Effector memory CD4-positive, alpha-beta T cell (primary cell): Measurements from ENCODE around the gene HS3ST2.

Experiments
- DNase-seq, 3 donors: peaks; one replicate each; pipeline ENCODE4 v3.0.0-alpha.2; 2020
- H3K27ac ChIP-seq: 2 replicates; pipeline ENCODE4 v1.7.0; 2013; ENCODE audit warnings: mild to moderate bottlenecking, low read length, moderate library complexity; ENCODE audit not compliant: insufficient read depth, poor library complexity, severe bottlenecking
- H3K27me3 ChIP-seq: replicated peaks from 2 replicates; pipeline ENCODE4 v1.7.0; 2013; ENCODE audit warnings: mild to moderate bottlenecking, low read length; ENCODE audit not compliant: insufficient read depth, control insufficient read depth, poor library complexity, severe bottlenecking
- H3K36me3 ChIP-seq: 2 replicates; pipeline ENCODE4 v1.7.0; 2013; ENCODE audit warnings: mild to moderate bottlenecking, low read length, moderate library complexity; ENCODE audit not compliant: control insufficient read depth, insufficient read depth
- H3K4me1 ChIP-seq: 2 replicates; pipeline ENCODE4 v1.7.0; 2013; ENCODE audit warnings: low read length, mild to moderate bottlenecking; ENCODE audit not compliant: control insufficient read depth, insufficient read depth, poor library complexity, severe bottlenecking
- H3K4me3 ChIP-seq: 2 replicates; pipeline ENCODE4 v1.7.0; 2013; ENCODE audit warnings: low read length, low read depth, mild to moderate bottlenecking; ENCODE audit not compliant: insufficient read depth, poor library complexity, severe bottlenecking
- H3K9me3 ChIP-seq: 2 replicates; pipeline ENCODE4 v1.7.0; 2013; ENCODE audit warnings: mild to moderate bottlenecking, low read length, moderate library complexity; ENCODE audit not compliant: control insufficient read depth
- total RNA-seq, 3 donors: gene quantifications; one replicate each; lab custom pipeline; 2026; lab: John Stamatoyannopoulos, UW

Gene HS3ST2
- 0 reads per million in 3 donors for total RNA-seq

DNA sequence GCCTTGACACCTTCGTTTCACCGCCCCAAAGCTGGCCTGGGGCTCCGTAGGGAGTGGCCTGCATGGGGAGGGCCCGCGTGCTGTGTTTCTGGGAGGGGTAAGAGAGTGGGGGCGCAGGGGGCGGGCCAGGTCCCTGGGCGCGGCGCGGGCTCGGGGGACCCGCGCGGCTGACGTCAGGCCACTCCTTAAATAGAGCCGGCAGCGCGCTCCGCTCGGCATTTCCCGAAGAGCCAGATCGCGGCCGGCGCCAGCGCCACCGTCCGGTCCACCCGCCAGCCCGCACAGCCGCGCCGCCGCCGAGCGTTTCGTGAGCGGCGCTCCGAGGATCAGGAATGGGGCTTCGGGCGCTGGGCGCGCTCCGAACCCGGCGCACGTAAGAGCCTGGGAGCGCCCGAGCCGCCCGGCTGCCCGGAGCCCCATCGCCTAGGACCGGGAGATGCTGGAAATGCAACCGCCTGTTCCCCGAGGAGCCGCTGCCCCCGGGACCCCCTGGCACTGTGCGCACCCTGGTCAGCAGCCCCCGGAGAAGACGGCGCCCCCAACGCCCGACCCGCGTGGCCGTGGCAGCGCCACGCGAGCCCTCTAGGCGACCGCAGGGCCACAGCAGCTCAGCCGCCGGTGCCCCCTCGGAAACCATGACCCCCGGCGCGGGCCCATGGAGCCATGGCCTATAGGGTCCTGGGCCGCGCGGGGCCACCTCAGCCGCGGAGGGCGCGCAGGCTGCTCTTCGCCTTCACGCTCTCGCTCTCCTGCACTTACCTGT lies at the start of gene HS3ST2:
TSS of gene HS3ST2 (plus strand) at position 215 of the 763 bp plus-strand sequence. CDS start at position 664, 449 bp downstream.
- Histone ChIP-seq H3K27ac (no peak within 1 kb of the TSS), H3K4me3 (no peak within 1 kb of the TSS), H3K36me3 (no peaks in the 10 kb centered on the region), H3K9me3 (no peaks in the 10 kb centered on the region), H3K4me1 (no peaks in the 10 kb centered on the region), H3K27me3 (peaks cover 25% of the 10 kb centered on the region)
- no peak for DNase-seq

DNA sequence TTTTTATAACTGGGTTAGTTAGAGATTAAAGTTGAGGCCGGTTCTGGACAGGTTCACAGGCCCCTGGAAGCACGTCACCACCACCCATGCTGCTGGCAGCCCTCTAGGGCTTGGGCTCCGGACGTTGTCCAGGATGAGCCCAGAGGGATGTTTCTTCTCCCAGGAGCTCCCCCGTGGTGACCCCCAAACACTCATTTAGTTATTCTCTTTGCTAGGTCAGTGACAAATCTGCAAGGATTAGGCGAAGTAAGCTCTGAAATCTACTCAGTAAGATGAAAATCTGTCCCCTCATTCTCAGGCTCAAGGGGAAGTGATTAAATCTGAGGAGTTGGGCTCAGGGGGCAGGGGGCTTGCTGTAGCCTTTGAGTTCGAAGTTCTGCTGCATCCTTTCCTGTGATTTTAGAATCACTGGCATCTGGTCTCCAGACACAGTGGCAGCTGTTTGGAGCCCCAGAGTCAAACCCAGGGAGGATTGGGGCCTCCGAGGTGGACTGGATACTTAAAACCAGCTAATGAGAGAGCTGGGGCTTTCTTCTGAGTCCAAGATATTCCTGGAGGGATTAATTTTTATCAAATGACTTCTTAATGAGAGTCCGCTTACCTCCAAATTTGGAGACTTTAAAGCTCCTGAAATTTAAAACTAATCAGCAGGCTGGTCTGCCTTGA lies 49.2 kb upstream of the HS3ST2 start:
- Histone ChIP-seq H3K27ac (no peak overlapping the region), H3K9me3 (no peaks in the 10 kb centered on the region), H3K27me3 (no peaks in the 10 kb centered on the region), H3K36me3 (no peaks in the 10 kb centered on the region), H3K4me3 (no peak overlapping the region), H3K4me1 (no peaks in the 10 kb centered on the region)
- no peak for DNase-seq

DNA sequence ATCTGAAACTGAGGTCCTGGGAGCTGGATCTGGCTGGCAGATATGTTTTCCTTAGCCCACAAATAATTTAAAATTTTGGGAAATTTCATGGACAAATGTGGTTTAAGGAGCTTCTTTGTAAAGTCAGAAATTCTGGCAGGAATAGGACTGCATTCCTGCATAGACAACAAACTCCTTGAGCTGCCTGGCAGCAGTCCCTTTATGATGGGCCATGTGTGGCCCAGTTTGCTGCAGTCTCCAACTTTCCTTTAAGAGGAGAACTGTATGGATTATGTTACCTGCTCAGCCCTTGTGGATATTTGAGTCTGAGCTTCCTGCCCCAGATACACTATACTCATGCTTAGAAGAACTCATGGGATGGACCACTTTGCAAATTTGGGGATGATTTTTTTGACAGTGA lies 48.5 kb upstream of the HS3ST2 start:
- Histone ChIP-seq H3K4me1 (no peaks in the 10 kb centered on the region), H3K27ac (no peak overlapping the region), H3K4me3 (no peak overlapping the region), H3K36me3 (no peaks in the 10 kb centered on the region), H3K27me3 (no peaks in the 10 kb centered on the region), H3K9me3 (no peaks in the 10 kb centered on the region)
- DNase-seq: no peak

DNA sequence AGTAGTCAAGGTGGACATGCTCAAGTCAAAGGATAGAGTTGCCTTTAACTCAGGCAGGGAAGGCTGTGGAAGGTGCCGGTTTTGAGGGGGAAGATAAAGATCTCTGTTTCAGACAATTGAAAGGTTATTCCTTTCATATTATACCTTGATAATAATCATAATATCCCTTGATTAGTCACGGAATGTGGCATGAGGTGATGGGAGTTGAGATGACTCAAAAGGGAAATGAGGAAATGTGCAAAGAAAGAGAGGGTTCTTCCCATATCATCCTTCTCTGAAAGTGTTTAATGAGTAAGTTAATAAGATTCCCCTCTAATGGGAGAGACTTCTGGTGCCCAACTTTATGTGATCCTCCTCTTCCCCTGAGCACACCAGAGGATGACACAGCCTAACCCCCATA lies 43.1 kb upstream of the HS3ST2 start:
- H3K4me1 ChIP-seq: no peaks in the 10 kb centered on the region
- H3K36me3 ChIP-seq: no peaks in the 10 kb centered on the region
- no peak for DNase-seq
- H3K4me3 ChIP-seq: no peak overlapping the region
- H3K27ac ChIP-seq: no peak overlapping the region
- H3K27me3 ChIP-seq: no peaks in the 10 kb centered on the region
- H3K9me3 ChIP-seq: no peaks in the 10 kb centered on the region

DNA sequence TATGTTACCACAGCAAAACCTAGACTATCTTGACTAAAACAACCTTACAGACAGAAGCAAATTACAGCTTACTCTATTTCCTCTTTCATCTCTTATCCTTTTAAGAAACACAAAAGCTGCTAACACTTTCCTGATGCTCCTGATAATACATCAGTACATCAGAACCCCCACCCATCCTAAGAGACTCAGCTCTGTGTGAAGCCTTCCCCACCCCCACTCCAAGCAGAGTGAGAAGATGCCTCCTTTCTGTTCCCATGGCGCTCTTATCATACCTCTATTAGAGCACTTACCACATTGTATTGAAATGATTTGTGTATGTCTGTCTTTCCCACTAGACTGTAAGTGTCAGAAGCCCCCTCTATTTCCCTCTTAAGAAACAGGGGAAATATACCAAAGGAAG lies 42.4 kb upstream of the HS3ST2 start:
- no peaks in the 10 kb centered on the region for H3K4me1 ChIP-seq
- H3K27ac ChIP-seq: no peak overlapping the region
- no peak for DNase-seq
- H3K9me3 ChIP-seq: no peaks in the 10 kb centered on the region
- no peaks in the 10 kb centered on the region for H3K27me3 ChIP-seq
- H3K36me3 ChIP-seq: no peaks in the 10 kb centered on the region
- H3K4me3 ChIP-seq: no peak overlapping the region

DNA sequence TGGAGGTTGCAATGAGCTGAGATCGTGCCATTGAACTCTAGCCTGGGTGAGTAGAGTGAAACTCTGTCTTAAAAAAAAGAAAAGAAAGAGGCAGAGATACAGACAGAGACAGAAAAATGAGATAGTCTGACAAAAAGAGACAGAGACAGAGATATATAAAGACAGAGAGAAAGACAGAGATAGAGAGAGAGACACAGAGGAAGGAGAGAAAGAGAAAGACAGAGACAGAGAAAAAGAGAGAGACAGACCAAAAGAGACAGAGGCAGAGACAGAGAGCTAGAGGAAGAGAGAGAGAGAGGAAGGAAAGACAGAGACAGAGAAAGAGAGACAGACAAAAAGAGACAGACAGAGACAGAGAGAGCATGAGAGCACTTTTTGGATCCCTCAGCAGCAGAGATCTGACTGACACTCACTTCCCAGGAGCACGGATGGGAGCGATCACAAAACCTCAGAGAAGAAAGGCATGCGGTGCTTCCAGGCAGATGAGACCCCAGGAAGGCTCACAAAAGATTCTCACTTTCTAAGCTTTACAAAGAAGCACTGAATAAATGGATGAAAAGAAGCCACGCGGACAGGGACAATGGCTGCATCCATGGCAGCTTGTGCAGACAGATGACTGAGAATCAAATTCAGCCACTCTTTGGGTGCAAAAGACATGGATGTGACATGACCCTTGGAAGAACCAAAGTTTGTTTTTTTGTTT lies 38.6 kb upstream of the HS3ST2 start:
- H3K4me3 ChIP-seq: no peak overlapping the region
- no peak for DNase-seq
- no peaks in the 10 kb centered on the region for H3K36me3 ChIP-seq

DNA sequence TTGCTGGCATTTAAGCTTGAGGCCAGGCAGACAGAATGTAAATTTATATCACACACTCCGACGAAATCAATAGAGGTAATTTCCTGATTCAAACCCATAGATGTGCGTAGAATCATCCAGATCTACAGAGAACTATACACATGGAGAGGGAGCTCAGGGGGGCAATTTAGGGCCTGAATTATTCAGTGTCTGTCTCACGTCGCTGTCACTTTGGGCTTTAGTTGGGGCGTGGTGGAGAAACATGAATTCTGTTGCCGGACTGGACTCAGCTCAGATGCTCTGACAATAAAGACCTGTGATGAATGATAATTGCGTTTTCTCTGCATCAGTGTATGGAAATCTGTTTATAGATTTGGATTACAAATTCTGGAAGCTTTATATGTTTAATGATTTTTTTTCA lies 32.5 kb upstream of the HS3ST2 start:
- Histone ChIP-seq H3K4me3 (no peak overlapping the region), H3K27ac (no peak overlapping the region)

More for the DNA sequence above, 38.6 kb upstream of the HS3ST2 start:
- H3K27me3 ChIP-seq: no peaks in the 10 kb centered on the region
- H3K27ac ChIP-seq: no peak overlapping the region
- H3K4me1 ChIP-seq: no peaks in the 10 kb centered on the region
- H3K9me3 ChIP-seq: no peaks in the 10 kb centered on the region

DNA sequence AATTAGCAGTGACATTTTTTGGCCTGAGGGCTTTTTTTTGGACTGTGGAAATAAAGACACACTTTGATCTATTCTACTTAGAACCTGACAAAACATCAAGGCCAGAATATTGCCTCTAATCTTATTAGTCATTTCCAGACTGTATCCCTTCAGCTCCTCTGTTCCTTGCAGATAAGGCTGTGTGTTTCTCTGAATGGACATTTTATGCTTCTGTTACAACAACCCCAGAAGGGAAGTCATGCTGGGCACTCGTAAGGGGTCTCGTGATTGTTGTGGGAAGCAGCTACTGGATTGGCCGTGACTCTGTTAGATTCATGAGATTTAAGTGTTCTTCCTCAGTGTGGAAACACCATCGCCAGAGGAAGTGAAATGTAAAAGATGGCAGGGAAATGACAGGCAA lies 31.6 kb upstream of the HS3ST2 start:
- H3K4me3 ChIP-seq: no peak overlapping the region
- no peak overlapping the region for H3K27ac ChIP-seq
- H3K4me1 ChIP-seq: no peaks in the 10 kb centered on the region
- no peaks in the 10 kb centered on the region for H3K36me3 ChIP-seq
- H3K9me3 ChIP-seq: no peaks in the 10 kb centered on the region
- no peaks in the 10 kb centered on the region for H3K27me3 ChIP-seq
- no peak for DNase-seq

More for the DNA sequence above, 32.5 kb upstream of the HS3ST2 start:
- H3K27me3 ChIP-seq: no peaks in the 10 kb centered on the region
- H3K9me3 ChIP-seq: no peaks in the 10 kb centered on the region
- no peaks in the 10 kb centered on the region for H3K36me3 ChIP-seq
- no peaks in the 10 kb centered on the region for H3K4me1 ChIP-seq
- DNase-seq: no peak

DNA sequence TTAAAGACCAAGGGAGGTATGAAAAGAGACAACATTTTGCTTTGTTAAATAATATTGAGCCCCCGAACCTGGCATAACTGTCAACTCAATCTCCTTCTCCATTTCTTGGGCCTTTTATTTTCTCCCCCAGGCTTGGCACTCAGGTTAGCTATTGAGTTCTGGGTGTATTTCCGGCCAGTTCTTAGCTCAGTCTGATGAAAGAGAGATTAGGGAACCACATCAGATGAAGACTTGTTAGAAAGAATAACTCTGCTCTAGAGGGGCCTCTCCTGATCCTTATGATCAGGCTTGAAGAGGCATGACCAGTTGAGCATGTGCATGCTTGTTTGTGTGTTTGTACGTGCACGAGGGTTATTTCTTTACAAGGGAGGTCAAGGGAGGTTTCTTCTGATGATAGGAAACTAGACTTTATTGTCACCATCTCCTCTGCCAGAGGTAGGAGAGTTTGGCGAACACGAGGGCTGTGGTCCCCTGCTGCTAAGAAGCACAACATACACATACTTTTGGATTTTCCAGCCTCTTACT lies 29.2 kb upstream of the HS3ST2 start:
- H3K4me3 ChIP-seq: no peak overlapping the region
- no peaks in the 10 kb centered on the region for H3K36me3 ChIP-seq
- no peaks in the 10 kb centered on the region for H3K27me3 ChIP-seq
- H3K27ac ChIP-seq: no peak overlapping the region
- DNase-seq: no peak
- no peaks in the 10 kb centered on the region for H3K4me1 ChIP-seq
- no peaks in the 10 kb centered on the region for H3K9me3 ChIP-seq

DNA sequence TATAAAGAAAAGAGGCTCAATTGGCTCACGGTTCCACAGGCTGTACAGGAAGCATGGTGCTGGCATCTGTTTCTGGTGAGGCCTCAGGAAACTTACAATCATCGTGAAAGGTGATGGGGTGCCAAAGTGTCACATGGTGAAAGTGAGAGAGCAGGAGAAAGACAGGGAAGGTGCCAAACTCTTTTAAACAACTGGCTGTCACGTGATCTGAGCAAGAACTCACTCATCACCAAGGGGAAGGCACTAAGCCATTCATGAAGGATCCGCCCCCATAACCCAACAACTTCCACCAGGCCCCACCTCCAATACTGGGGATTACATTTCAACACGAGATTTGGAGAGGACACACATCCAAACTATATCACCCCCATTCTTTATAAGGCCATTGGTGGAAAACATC lies 28.4 kb upstream of the HS3ST2 start:
- H3K27ac ChIP-seq: no peak overlapping the region
- no peak for DNase-seq
- H3K36me3 ChIP-seq: no peaks in the 10 kb centered on the region
- H3K4me3 ChIP-seq: no peak overlapping the region
- no peaks in the 10 kb centered on the region for H3K9me3 ChIP-seq
- no peaks in the 10 kb centered on the region for H3K27me3 ChIP-seq
- no peaks in the 10 kb centered on the region for H3K4me1 ChIP-seq
